ENCODE measurements around the gene B3GALNT1. TPM values are rescaled to one million over a fixed set of nuclear protein-coding genes. Genes with fewer than 3 reads are reported as not detected.

B3GALNT1 gene
- total RNA-seq, 1 experiment from 2014 or later: 13.2 TPM

DNA sequence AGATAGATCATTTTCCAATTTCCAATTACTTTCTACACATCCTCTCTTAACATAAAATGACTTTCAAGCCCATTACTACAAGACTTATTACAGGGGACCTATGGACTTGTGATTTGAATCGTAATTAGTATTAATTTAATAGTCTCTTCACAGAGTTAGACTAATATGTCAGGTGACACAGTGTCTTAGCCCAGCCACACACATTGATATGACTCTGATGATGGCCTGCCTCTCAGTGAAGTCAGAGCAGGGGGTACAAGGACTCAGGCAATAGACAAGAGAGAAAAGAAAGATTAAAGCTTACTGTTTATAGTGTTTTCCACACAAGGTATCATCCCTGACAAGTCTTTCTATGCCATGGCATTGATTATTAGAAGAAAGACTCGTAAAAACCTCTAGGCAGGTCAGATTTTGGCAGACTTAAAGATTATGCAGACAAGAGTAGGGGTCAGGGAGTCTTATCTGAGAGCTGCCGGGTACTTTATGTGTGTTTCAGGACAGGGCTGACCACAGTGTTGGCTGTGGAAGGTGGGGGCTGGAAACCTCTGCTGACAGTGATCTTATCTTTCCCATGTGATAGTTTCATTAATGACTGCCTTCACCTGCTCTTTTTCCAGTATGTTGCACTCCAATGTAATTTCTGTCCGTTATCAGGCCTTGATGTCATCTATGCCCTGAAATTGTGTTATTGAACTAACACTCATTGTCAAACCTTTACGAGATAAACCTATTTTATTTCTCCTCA is 50.1 kb downstream of the B3GALNT1 start:
- no peak overlapping the region for H3T11ph ChIP-seq (ENCODE audit: low read length)
- no peaks in the 10 kb centered on the region for H3K27me3 Mint-ChIP-seq (ENCODE audit: low read depth)
- H4K8ac ChIP-seq (replicated peaks; ENCODE audit: insufficient read length, low read depth, low read length): no peak overlapping the region
- H3K4me2 ChIP-seq (ENCODE audit: insufficient read depth, insufficient read length, low read length): no peak overlapping the region
- peaks cover 3 to 6% of the 10 kb centered on the region in 2 experiments; a peak in 1 of 4 replicates for H3K4me1 Mint-ChIP-seq
- no peaks in the 10 kb centered on the region for H3K9me3 Mint-ChIP-seq
- H3K4ac ChIP-seq (ENCODE audit: low read depth, low read length): no peak overlapping the region
- no peak overlapping the region for H2BK12ac ChIP-seq (ENCODE audit: insufficient read length, low read depth, low read length)
- no peak overlapping the region for H3K14ac ChIP-seq (ENCODE audit: insufficient read depth, low read length)
- no peak overlapping the region for H3K9ac ChIP-seq (ENCODE audit: extremely low read depth, insufficient read length, low read length)
- no CpG with 5 or more reads among the region's 5 CpGs for WGBS (ENCODE audit: extremely low coverage, insufficient read length, low lambda C conversion rate)
- no peaks in the 10 kb centered on the region for H3K9me3 ChIP-seq (ENCODE audit: control insufficient read depth, low read depth, low read length)
- no peak overlapping the region for H2BK20ac ChIP-seq (ENCODE audit: low read depth, low read length, poor library complexity, severe bottlenecking)
- H3K56ac ChIP-seq (ENCODE audit: insufficient read length, low read depth, low read length): no peak overlapping the region
- no peaks in the 10 kb centered on the region; a peak in 1 of 7 replicates for H3K36me3 Mint-ChIP-seq (ENCODE audit: insufficient read depth in 1 of 3, low read depth in 3 of 3)
- DNase-seq: no peak
- no peak overlapping the region for H3K23ac ChIP-seq (ENCODE audit: insufficient read length, low read depth, low read length)
- H3K23me2 ChIP-seq (ENCODE audit: insufficient read length, low read depth, low read length, poor library complexity, severe bottlenecking): no peaks in the 10 kb centered on the region
- H3K79me2 ChIP-seq (ENCODE audit: insufficient read depth, low read length): no peaks in the 10 kb centered on the region
- no peak overlapping the region for H3K18ac ChIP-seq (ENCODE audit: insufficient read length, low read depth, low read length)
- H2BK15ac ChIP-seq (ENCODE audit: low read depth, low read length): no peak overlapping the region
- H2BK5ac ChIP-seq (ENCODE audit: insufficient read length, low read length): no peak overlapping the region
- H2AK5ac ChIP-seq (ENCODE audit: insufficient read length, low read length): no peak overlapping the region
- H3K27ac Mint-ChIP-seq: no peak overlapping the region
- no peaks in the 10 kb centered on the region for H3K79me1 ChIP-seq (ENCODE audit: insufficient read depth, low read depth, low read length, poor library complexity, severe bottlenecking)
- H4K20me1 ChIP-seq (ENCODE audit: control insufficient read depth, insufficient read depth, insufficient read length): no peaks in the 10 kb centered on the region
- H3K4me3 Mint-ChIP-seq: no peak overlapping the region
- H3K27me3 ChIP-seq (ENCODE audit: insufficient read depth, low read length): no peaks in the 10 kb centered on the region
- H4K91ac ChIP-seq (ENCODE audit: insufficient read length, low read depth, low read length): no peak overlapping the region
- TF ChIP-seq, protein P1, sequence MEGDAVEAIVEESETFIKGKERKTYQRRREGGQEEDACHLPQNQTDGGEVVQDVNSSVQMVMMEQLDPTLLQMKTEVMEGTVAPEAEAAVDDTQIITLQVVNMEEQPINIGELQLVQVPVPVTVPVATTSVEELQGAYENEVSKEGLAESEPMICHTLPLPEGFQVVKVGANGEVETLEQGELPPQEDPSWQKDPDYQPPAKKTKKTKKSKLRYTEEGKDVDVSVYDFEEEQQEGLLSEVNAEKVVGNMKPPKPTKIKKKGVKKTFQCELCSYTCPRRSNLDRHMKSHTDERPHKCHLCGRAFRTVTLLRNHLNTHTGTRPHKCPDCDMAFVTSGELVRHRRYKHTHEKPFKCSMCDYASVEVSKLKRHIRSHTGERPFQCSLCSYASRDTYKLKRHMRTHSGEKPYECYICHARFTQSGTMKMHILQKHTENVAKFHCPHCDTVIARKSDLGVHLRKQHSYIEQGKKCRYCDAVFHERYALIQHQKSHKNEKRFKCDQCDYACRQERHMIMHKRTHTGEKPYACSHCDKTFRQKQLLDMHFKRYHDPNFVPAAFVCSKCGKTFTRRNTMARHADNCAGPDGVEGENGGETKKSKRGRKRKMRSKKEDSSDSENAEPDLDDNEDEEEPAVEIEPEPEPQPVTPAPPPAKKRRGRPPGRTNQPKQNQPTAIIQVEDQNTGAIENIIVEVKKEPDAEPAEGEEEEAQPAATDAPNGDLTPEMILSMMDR (conservative IDR thresholded peaks at IDR 0.05): no peak
- no peaks in the 10 kb centered on the region for H3K4me1 ChIP-seq (ENCODE audit: insufficient read depth, low read length)
- no peak overlapping the region for H3K27ac ChIP-seq (ENCODE audit: insufficient read length, low read depth, low read length)
- no peak overlapping the region for H2AFZ ChIP-seq (ENCODE audit: low read length)
- no peak overlapping the region for H4K5ac ChIP-seq (ENCODE audit: insufficient read length, low read depth, low read length)
- no peak overlapping the region for H2BK120ac ChIP-seq (ENCODE audit: low read depth, low read length, poor library complexity, severe bottlenecking)

All from H9 (cell line).